GM12864 (cell line): ENCODE results near the gene IL25.

ENCODE experiments used
- DNase-seq: peaks from one replicate; pipeline ENCODE4 v3.0.0-alpha.2; 2011; ENCODE audit warnings: low read depth
- H3K4me3 ChIP-seq: 2 replicates; pipeline ENCODE4 v1.5.1; 2011; ENCODE audit warnings: mild to moderate bottlenecking, low read depth, low read length, control low read depth
- CTCF ChIP-seq: IDR thresholded peaks from 2 replicates; pipeline ENCODE4 v1.5.1; 2011; ENCODE audit warnings: low read depth, mild to moderate bottlenecking, moderate library complexity, low read length, control low read depth, inconsistent platforms; ENCODE audit errors: missing control alignments

The IL25 gene

GRCh38 chr14:23365036-23365731, 7.4 kb upstream of the IL25 start, which contains the start of gene EFS:
Gene EFS, minus strand, starts transcription at chr14:23365172. Its CDS starts 147 bp downstream, at chr14:23365025.
- TF ChIP-seq CTCF, result no peak
- no peak for DNase-seq
- H3K4me3 ChIP-seq, result no peak within 1 kb of the TSS

GRCh38 chr14:23365732-23366425, 6.7 kb upstream of the IL25 start:
- DNase-seq, result no peak
- no peak overlapping the region for H3K4me3 ChIP-seq
- no peak for TF ChIP-seq CTCF

- TF ChIP-seq CTCF, result no peak
- H3K4me3 ChIP-seq, result no peak overlapping the region
- no peak for DNase-seq
Measured at GRCh38 chr14:23366426-23366921, 6.1 kb upstream of the IL25 start.

GRCh38 chr14:23370221-23370620, 2.4 kb upstream of the IL25 start:
- TF ChIP-seq CTCF, result no peak
- H3K4me3 ChIP-seq, result no peak overlapping the region
- no peak for DNase-seq

- no peak for TF ChIP-seq CTCF
- DNase-seq, result no peak
- H3K4me3 ChIP-seq, result no peak overlapping the region
Measured at GRCh38 chr14:23371865-23372264, 744 bp upstream of the IL25 start.

GRCh38 chr14:23373041-23373440, 432 bp downstream of the IL25 start:
- DNase-seq, result no peak
- H3K4me3 ChIP-seq, result no peak overlapping the region
- no peak for TF ChIP-seq CTCF
